ENCODE measurements around the gene IQCH.

- TF ChIP-seq EZH2 (IDR thresholded peaks at IDR 0.05; ENCODE audit: low read length) = no peak
- no peak for TF ChIP-seq CTCF (optimal IDR thresholded peaks at IDR 0.05 in 1 of 3, IDR thresholded peaks at IDR 0.05 in 1 of 3, conservative IDR thresholded peaks at IDR 0.05 in 1 of 3; ENCODE audit: extremely low read depth in 1 of 3, insufficient read depth in 2 of 3, low read length in 3 of 3)
Measured at GRCh38 chr15:67533873-67534272, 279.3 kb downstream of the IQCH start.
